Anterior cingulate cortex (tissue), 58 donors: ENCODE measurements around the gene EXTL2.
"Not testable (repeated sequence)": the region's sequence is repeated elsewhere in the genome, so short reads cannot be mapped to it uniquely, and the experiment has no call there.

Experiments used
- DNase-seq, 58 donors: peaks; one replicate each; lab custom pipeline; 2025; lab: John Stamatoyannopoulos, UW

EXTL2 gene

DNA sequence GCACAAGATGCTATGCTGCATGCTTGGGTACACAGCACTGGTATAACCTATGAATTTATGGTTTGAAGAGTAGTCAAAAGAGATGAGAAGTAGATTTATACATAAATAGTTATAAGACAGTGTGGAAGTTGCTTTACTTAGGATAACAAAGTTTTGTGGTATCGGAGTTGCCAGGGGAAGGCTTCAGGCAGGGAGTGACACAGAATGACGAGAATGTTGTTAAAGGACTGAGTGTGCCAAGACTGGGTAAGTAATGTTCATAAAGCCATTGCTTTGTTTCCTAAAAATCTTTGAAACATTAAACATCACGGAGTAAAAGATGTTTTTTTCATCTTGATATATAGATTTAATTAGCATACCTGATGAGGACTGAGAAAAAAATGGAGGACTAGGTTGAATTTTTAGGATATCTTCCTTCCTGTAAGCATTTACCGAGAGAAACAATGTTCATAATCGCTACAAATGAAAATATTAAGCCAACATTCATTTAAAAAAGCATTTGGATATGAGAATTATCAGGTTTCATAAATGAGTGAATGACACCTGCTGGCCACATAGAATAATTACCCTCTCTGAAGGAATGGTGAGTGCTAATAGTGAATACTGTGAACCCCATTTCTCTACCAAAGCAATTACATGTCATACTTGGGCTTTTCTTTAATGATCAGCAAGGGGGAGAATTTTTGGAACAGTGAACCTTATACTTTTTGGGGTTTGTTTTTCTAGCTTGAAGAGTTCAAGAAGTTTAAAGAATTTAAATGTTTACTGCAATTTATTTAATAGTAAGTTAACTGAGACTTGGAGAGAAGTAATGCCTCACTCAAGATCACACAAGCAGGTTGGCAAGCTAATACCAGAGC is 28.4 kb downstream of the EXTL2 start:
- DNase-seq, result no peak

GRCh38 chr1:100862591-100862990 is 32.1 kb downstream of the EXTL2 start:
- no peak for DNase-seq

DNA sequence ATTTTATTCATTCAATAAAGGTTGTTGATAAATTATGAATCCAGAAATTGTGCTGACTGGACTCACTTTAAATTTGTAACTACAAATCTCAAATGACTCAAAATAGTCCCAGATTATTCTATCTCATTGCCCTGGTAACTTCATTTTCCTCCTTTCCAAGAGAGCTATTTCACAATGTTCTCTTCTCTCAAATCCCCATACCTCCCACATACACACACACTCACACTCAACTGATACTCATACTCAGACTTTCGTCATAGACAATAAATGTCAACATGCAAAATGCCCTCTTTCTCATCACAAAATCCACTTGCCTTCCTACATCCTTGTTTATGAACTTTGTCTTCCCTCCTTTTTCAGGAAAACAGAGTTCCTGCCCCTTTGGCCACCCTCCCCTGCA is 33.3 kb downstream of the EXTL2 start:
- DNase-seq, result no peak

DNA sequence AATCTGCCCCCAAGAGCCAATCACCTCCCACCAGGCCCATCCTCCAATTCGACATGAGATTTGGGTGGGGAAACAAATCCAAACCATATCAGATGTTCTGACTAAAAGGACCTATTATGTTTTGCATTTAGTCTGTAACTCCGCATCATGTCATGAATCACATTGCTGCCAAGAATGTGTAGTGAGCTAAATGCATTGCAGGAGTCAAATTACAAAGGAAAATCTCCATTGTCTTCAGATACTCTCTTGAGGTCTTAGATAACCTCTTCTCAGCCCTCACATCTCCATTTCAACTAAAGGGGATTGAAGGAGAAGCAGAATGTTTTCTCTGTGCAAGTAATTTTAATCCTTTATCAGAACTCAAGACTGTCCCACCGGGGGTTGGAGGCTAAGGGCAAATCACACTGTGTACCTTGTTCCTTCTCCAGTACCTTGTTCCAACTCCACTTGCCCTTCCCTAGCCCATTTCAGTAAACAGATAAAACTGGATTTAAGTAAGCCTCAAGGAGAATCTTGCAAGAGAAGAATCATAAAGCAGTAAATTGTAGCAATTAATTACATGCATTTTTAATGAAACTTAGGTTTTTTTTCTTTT is 34.1 kb downstream of the EXTL2 start:
- DNase-seq, result no peak

- not testable (repeated sequence) for DNase-seq
Observed at GRCh38 chr1:100855116-100855515, 39.5 kb downstream of the EXTL2 start.

DNA sequence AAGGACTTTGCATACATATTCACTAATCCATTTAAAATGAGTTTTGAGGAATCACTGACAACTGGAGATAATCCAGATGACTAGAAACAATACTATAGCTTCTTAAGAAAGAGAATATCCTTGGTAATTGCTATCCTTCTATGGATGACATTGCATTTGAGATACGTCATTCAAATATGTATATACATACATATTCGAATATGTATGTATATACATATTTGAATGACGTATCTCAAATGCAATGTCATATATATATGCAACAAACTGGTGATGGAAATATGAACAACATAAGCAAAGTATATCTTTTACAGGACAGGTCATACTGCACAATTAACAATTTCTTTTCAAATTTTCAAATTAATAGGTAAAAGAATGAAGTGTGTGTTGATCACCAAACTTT is 41.7 kb downstream of the EXTL2 start:
- no peak for DNase-seq

DNA sequence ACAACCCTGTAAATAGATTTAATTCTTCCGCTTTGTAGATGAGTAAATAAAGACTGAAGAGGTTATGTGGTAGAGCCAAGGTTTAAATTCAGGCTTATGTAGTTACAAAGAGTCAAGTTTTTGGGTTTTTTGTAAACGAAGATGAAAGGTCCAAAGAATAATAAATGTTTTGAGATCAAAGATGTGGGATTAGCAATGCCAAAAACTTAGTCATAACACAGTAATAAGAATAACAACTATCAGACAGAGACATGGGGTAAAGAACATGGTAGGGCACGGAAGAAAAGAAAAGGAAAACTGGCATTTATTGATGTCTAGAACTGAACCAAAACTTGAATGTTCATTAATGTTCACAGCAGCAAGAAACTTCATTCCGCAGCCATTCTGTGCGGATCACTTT is 42.9 kb downstream of the EXTL2 start:
- no peak for DNase-seq

DNA sequence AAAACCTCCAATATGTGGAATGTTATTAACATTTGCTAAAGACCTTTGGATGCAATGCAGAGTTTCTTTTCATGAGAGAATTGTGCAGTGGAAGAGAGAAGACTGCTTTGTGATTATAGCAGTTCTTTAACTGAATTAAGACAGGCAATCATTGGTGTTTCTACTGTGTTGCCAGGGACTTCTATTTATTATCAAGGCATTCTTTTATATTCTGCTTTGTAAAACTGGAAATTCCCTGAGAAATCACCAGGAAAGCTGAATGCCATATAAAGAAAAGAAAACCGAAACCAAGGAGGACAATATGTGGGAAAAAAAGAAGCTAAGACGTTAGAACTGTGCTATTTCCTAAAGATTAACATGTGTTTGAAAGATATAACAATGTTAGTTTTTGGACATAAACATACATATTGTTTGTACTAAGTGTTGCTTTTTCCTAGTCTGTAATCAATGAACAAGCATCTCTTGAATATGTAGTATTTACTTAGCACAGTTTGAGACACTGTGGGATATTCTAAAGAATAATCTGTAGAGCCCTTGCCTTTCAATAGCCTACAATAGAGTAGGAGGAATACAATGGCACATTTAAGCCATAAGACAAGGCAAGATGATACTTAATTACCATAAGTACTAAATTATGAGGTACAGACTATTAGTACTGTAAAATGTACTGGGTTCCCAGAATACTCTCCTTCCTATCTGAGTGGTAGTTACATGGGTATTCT is 47.1 kb downstream of the EXTL2 start:
- no peak for DNase-seq

DNA sequence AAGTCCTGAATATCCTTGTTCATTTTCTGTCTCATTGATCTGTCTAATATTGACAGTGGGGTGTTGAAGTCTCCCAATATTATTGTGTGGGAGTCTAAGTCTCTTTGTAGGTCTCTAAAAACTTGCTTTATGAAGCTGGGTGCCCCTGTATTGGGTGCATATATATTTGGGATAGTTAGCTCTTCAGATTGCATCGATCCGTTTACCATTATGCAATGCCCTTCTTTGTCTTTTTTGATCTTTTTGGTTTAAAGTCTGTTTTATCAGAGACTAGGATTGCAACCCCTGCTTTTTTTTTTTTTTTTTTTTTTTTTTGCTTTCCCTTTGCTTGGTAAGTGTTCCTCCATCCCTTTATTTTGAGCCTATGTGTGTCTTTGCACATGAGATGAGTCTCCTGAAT is 51.5 kb downstream of the EXTL2 start:
- DNase-seq, result not testable (repeated sequence)

GRCh38 chr1:100835866-100836842 is 58.5 kb downstream of the EXTL2 start:
- DNase-seq, result no peak

DNA sequence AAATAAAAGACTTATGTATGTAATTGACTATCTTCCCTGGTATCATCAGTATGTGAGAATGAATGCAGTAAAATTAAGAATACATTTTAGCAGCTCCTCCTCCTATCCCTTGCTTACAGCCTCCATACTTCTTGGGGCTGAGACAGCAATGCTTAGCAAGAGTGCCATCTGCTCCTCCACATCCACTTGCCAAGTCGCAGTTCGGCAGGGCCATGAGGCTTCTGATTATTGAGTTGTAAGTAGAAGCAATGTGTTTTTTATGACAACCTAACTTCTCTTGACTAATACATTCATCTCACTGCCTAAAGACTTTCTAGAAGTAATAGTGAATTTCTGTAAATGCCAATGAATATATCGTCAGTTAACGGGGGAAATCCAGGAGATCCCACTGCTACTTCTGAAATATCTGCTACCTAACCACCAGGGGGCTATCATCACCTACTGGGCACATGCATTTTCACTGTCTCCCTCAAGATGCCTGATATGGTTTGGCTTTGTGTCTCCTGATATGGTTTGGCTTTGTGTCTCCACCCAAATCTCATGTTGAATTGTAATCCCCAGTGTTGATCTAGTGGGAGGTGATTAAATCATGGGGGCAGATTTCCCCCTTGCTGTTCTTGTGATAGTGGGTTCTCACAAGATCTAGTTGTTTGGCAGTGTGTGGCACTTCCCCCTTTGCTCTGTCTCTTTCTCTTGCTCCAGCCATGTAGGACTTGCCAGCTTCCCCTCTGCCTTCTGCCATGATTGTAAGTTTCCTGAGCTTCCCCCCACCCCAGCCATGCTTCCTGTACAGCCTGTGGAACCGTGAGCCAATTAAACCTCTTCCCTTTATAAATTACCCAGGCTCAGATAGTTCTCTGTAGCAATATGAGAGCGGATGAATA is 59.6 kb downstream of the EXTL2 start:
- peak in 25 of 58 donors; percentile 0 to 46 (median 11) for DNase-seq

DNA sequence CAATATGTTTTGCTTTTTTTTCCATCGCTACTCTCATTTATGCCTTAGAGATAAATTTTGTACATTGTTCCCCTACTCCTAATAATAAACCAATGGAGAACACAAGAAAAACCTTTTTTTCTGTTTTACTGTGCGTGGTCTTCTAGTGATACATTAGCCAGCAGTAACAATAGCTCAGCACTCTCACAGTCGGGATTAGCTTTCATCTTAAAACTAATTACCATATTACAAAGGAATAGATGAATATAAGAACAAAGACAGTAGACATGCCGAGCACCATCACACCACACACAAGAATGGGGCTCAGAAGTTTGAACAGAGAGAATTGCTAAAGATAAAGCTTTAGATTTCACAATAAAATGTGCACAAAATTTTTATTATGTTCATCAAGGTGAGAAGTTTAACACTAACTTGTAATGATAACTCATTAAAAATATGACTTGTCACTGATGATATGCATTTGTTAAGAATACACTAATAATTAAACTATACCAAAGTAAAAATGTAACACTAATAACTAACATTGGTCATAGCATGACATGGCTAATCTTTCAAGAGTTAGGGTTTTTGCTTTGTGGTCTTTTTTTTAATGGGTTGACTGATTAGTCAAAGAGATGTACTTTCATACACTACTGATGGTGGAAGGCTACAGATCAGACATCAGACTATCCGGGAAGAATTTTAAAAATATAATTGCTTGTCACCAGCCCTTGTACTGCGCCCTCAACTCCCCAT is 61.8 kb downstream of the EXTL2 start:
- no peak for DNase-seq

DNA sequence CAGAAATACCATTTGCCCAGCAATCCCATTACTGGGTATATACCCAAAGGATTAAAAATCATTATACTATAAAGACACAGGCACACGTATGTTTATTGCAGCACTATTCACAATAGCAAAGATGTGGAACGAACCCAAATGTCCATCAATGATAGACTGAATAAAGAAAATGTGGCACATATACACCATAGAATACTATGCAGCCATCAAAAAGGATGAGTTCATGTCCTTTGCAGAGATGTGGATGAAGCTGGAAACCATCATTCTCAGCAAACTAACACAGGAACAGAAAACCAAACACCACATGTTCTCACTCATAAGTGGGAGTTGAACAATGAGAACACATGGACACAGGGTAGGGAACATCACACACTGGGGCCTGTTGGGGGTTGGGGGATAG is 69.0 kb downstream of the EXTL2 start:
- not testable (repeated sequence) for DNase-seq
